Parathyroid adenoma (tissue), 2 donors: ENCODE results near the gene KDM7A.

Source experiments
- H2AFZ ChIP-seq: fragments of 300-600 bp; sonication (generic); one replicate; pipeline ENCODE4 v1.7.0; 2017; ENCODE audit warnings: antibody characterized with exemption, mild to moderate bottlenecking
- H3K27ac ChIP-seq: fragments of 300-600 bp; sonication (generic); one replicate; pipeline ENCODE4 v1.7.0; 2017
- H3K27me3 ChIP-seq: fragments of 300-600 bp; sonication (generic); one replicate; pipeline ENCODE4 v1.7.0; 2017; ENCODE audit warnings: low read length; ENCODE audit not compliant: control insufficient read depth, insufficient read depth
- H3K36me3 ChIP-seq: fragments of 300-600 bp; sonication (generic); one replicate; pipeline ENCODE4 v1.7.0; 2017; ENCODE audit warnings: low read length; ENCODE audit not compliant: control insufficient read depth, insufficient read depth
- H3K4me1 ChIP-seq: fragments of 300-600 bp; sonication (generic); one replicate; pipeline ENCODE4 v1.7.0; 2017; ENCODE audit warnings: control low read depth
- H3K4me2 ChIP-seq: fragments of 300-600 bp; sonication (generic); one replicate; pipeline ENCODE4 v1.7.0; 2017; ENCODE audit warnings: low read length
- H3K4me3 ChIP-seq: fragments of 300-600 bp; sonication (generic); one replicate; pipeline ENCODE4 v1.7.0; 2017; ENCODE audit warnings: low read depth, low read length
- H3K79me2 ChIP-seq: fragments of 300-600 bp; sonication (generic); one replicate; pipeline ENCODE4 v1.7.0; 2017; ENCODE audit warnings: control low read depth
- H3K9ac ChIP-seq: fragments of 300-600 bp; sonication (generic); one replicate; pipeline ENCODE4 v1.7.0; 2017; ENCODE audit warnings: mild to moderate bottlenecking
- H3K9me3 ChIP-seq: fragments of 300-600 bp; sonication (generic); one replicate; pipeline ENCODE4 v1.7.0; 2017; ENCODE audit warnings: low read length; ENCODE audit not compliant: control insufficient read depth
- CTCF ChIP-seq: fragments of 300-600 bp; sonication (generic); IDR thresholded peaks from one replicate; pipeline ENCODE4 v1.7.0; 2017; ENCODE audit warnings: antibody characterized with exemption, mild to moderate bottlenecking
- donor health status: primary hyperparathyroidism.

Gene KDM7A

GRCh38 chr7:140047197-140047596 lies 129.6 kb downstream of the KDM7A start:
- Histone ChIP-seq H3K4me2 (no peak overlapping the region), H2AFZ (no peak overlapping the region), H3K27ac (no peak overlapping the region), H3K27me3 (no peaks in the 10 kb centered on the region), H3K4me1 (no peaks in the 10 kb centered on the region), H3K9ac (no peak overlapping the region), H3K79me2 (no peaks in the 10 kb centered on the region), H3K36me3 (no peaks in the 10 kb centered on the region), H3K9me3 (no peaks in the 10 kb centered on the region), H3K4me3 (no peak overlapping the region)
- no peak for TF ChIP-seq CTCF

GRCh38 chr7:140045697-140046096 lies 131.1 kb downstream of the KDM7A start:
- no peak for TF ChIP-seq CTCF
- no peaks in the 10 kb centered on the region for H3K36me3 ChIP-seq

GRCh38 chr7:140044251-140044650 lies 132.5 kb downstream of the KDM7A start:
- no peak for TF ChIP-seq CTCF
- H3K79me2 ChIP-seq = no peaks in the 10 kb centered on the region
- H3K27me3 ChIP-seq = no peaks in the 10 kb centered on the region
- no peaks in the 10 kb centered on the region for H3K4me1 ChIP-seq
- H3K36me3 ChIP-seq = no peaks in the 10 kb centered on the region
- H3K4me3 ChIP-seq = no peak overlapping the region
- no peak overlapping the region for H2AFZ ChIP-seq
- H3K9me3 ChIP-seq = no peaks in the 10 kb centered on the region
- no peak overlapping the region for H3K27ac ChIP-seq
- no peak overlapping the region for H3K4me2 ChIP-seq
- H3K9ac ChIP-seq = no peak overlapping the region

More at GRCh38 chr7:140045697-140046096, 131.1 kb downstream of the KDM7A start:
- Histone ChIP-seq H3K79me2 (no peaks in the 10 kb centered on the region), H3K9ac (no peak overlapping the region), H3K27ac (no peak overlapping the region), H3K27me3 (no peaks in the 10 kb centered on the region), H3K4me3 (no peak overlapping the region), H3K9me3 (no peaks in the 10 kb centered on the region), H2AFZ (no peak overlapping the region), H3K4me1 (no peaks in the 10 kb centered on the region), H3K4me2 (no peak overlapping the region)

DNA sequence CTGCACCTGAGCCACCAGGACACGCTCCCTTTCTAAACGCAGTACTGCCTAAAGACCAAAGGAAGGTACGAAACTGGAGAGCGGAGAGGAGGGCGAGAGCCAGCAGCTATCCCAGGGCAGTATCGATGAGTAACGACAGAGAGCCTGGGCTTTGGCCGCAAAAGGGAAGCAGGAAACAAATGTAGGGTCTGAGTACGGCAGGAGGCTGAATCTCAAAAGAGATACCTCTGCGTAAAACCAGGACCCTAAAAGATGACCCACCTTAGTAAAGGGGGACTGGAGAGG lies 134.5 kb downstream of the KDM7A start:
- no peak overlapping the region for H3K9ac ChIP-seq
- H3K27me3 ChIP-seq = no peaks in the 10 kb centered on the region
- TF ChIP-seq CTCF = no peak
- H3K4me1 ChIP-seq = no peaks in the 10 kb centered on the region
- H3K27ac ChIP-seq = no peak overlapping the region
- H3K4me3 ChIP-seq = no peak overlapping the region
- H3K79me2 ChIP-seq = no peaks in the 10 kb centered on the region
- H2AFZ ChIP-seq = no peak overlapping the region
- H3K9me3 ChIP-seq = no peaks in the 10 kb centered on the region
- H3K36me3 ChIP-seq = no peaks in the 10 kb centered on the region
- H3K4me2 ChIP-seq = no peak overlapping the region

DNA sequence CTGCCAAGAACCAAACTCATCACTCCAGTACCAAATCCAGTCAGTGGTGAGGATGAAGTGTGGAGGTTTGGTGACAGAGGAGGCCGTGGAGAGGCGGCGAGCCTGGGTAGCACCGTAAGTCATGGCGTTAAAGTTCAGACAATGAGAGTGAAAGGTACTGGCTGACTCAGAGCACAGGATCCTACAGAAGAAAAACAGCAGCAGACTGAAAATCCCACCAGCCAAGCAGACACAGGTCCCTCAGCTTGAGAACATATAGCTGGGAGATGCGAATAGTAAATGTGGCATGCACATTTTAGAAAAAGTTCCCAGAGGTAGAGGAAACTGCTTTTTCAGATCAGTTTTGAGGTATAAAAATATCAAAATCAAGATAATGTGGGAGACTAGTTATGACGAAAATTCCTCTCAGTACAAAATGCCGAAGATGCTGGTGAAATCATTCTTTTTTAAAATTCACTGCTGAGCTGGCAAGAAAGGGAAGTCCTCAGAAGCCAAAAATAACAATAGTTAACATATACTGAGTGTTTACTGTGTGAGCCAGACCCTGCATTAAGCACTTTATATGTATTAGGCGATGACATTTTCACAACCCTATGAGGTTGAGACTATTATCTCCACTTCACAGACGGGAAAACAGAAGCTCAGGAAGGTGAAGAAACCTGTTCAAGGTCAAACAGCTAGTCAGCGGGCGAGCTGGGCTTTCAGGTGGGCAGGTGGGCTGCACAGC lies 135.0 kb downstream of the KDM7A start:
- Histone ChIP-seq H3K4me3 (no peak overlapping the region), H3K4me1 (no peaks in the 10 kb centered on the region), H3K4me2 (no peak overlapping the region), H3K27me3 (no peaks in the 10 kb centered on the region), H3K36me3 (no peaks in the 10 kb centered on the region), H2AFZ (no peak overlapping the region), H3K9ac (no peak overlapping the region), H3K79me2 (no peaks in the 10 kb centered on the region), H3K9me3 (no peaks in the 10 kb centered on the region), H3K27ac (no peak overlapping the region)
- TF ChIP-seq CTCF = no peak
